Measurements from ENCODE around the gene REXO1.

Gene REXO1

DNA sequence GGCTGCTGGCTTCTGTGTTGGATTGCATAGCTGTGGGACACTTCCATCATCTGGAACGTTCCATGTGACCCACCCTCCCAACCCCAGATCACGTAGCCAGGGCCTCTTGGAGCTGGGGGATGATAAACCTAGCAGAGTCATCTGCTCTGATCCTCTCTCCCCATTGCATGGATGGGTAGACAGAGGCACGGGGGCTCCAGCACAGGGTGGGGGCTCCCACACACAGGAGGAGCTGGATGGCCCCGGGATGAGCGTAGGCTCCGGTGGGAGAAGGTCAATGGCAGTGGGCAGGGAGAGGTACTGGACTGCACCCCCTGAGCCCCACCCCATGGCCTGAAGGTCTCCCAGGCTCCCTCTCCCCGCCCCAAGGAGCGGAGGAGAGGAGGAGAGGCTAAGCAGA, 61.6 kb downstream of the REXO1 start:
- DNase-seq (ENCODE audit: insufficient read length, low spot score), result no peak
- TF ChIP-seq PAX5 (IDR thresholded peaks at IDR 0.05; ENCODE audit: insufficient read depth, low read length, severe bottlenecking) (no peak), POLR2AphosphoS5 (IDR thresholded peaks at IDR 0.05; ENCODE audit: low read depth, low read length) (no peak), POU2F2 (IDR thresholded peaks at IDR 0.05; ENCODE audit: low read depth, low read length) (no peak), SPI1 (IDR thresholded peaks at IDR 0.05; ENCODE audit: low read depth, low read length) (no peak), POLR2A (IDR thresholded peaks at IDR 0.05; ENCODE audit: low read depth, low read length) (no peak), TAF1 (IDR thresholded peaks at IDR 0.05; ENCODE audit: low read depth, low read length) (no peak)
- no peak for FAIRE-seq

DNA sequence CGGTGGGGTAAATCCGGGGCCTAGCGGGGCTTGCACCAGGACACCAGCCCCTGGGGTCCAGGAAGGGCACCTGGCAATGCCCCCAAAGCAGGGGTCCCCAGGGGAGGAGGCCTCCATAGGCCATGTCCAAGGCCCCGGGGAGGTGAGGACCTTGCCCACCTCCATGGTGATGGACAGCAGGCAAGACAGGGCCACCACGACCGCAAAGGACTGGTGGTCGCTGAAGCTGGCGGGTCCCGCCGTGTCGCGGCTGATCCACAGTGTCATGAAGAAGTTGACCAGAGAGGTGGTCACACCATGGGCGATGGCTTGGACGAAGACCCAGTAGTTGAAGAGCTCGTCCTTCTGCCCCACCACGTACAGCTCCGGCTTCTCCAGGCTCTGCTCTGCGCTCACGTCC, 63.0 kb downstream of the REXO1 start:
- DNase-seq (ENCODE audit: insufficient read length, low spot score), result no peak
- no peak for FAIRE-seq
- TF ChIP-seq SPI1 (IDR thresholded peaks at IDR 0.05; ENCODE audit: low read depth, low read length) (no peak), POLR2AphosphoS5 (IDR thresholded peaks at IDR 0.05; ENCODE audit: low read depth, low read length) (no peak), PAX5 (IDR thresholded peaks at IDR 0.05; ENCODE audit: insufficient read depth, low read length, severe bottlenecking) (no peak)

DNA sequence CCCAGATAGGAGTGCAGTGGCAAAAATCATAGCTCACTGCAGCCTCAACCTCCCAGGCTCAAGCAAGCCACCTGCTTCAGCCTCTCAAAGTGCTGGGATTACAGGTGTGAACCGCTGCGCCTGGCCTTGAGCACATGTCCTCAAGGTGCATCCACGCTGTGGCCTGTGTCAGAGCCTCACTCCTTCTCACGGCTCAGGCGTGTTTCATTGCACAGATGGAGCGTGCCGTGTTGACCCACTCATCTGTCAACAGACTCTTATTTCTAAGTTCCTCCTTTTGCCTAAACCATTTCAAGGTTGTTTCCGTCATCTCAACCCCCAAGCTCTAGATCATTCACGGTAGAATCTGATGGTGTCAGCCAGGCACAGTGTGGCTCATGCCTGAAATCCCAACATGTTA, 64.4 kb downstream of the REXO1 start:
- TF ChIP-seq POU2F2 (IDR thresholded peaks at IDR 0.05; ENCODE audit: low read depth, low read length) (no peak), TAF1 (IDR thresholded peaks at IDR 0.05; ENCODE audit: low read depth, low read length) (no peak), SPI1 (IDR thresholded peaks at IDR 0.05; ENCODE audit: low read depth, low read length) (no peak), POLR2AphosphoS5 (IDR thresholded peaks at IDR 0.05; ENCODE audit: low read depth, low read length) (no peak), POLR2A (IDR thresholded peaks at IDR 0.05; ENCODE audit: low read depth, low read length) (no peak), PAX5 (IDR thresholded peaks at IDR 0.05; ENCODE audit: insufficient read depth, low read length, severe bottlenecking) (no peak)
- no peak for DNase-seq (ENCODE audit: insufficient read length, low spot score)
- no peak for FAIRE-seq

DNA sequence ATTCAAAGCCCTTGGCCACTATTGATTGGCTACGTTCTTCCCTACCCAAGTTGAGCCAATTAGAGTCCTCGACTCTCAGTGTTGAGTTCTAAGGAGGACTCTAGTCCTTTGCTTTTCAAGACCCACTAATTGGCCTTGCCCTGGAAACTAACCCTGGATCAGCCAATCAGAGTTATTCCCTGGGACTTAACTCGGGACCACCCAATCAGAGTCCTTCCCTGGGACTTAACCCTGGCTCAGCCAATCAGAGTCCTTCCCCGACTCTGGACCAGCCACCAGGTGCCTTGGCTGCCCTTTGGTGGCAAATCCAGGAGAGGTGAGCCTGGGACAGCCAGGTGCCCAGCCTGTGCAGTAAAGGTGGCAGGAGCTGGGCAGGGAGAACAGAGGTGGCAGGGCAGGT, 64.9 kb downstream of the REXO1 start:
- FAIRE-seq, result no peak
- TF ChIP-seq POLR2AphosphoS5 (IDR thresholded peaks at IDR 0.05; ENCODE audit: low read depth, low read length), result no peak
- TF ChIP-seq PAX5 (IDR thresholded peaks at IDR 0.05; ENCODE audit: insufficient read depth, low read length, severe bottlenecking), result no peak
- no peak for TF ChIP-seq POU2F2 (IDR thresholded peaks at IDR 0.05; ENCODE audit: low read depth, low read length)
- TF ChIP-seq SPI1 (IDR thresholded peaks at IDR 0.05; ENCODE audit: low read depth, low read length), result no peak
- TF ChIP-seq POLR2A (IDR thresholded peaks at IDR 0.05; ENCODE audit: low read depth, low read length), result no peak
- no peak for TF ChIP-seq TAF1 (IDR thresholded peaks at IDR 0.05; ENCODE audit: low read depth, low read length)
- DNase-seq (ENCODE audit: insufficient read length, low spot score), result no peak

DNA sequence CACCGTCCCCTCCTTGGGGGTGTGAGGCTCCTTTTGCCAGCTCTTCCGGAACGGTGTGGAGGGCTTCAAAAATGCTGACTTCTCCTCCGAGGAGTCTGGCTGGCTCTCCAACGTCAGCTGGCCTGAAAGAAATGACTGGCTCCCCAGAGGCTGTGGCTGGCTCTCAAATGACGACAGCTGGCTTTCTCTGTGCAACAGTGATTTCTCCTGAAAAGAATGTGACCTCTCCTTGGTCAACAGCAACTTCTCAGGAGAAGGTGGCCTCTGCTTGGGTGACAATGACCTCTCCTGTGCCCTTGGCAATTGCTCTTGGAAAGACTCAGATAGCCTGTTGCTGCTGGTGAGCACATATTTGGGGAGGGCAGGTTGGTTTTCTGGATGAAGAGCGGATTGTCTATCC, 65.8 kb downstream of the REXO1 start:
- no peak for DNase-seq (ENCODE audit: insufficient read length, low spot score)
- no peak for FAIRE-seq
- TF ChIP-seq TAF1 (IDR thresholded peaks at IDR 0.05; ENCODE audit: low read depth, low read length), result no peak
- TF ChIP-seq POU2F2 (IDR thresholded peaks at IDR 0.05; ENCODE audit: low read depth, low read length), result no peak
- no peak for TF ChIP-seq POLR2AphosphoS5 (IDR thresholded peaks at IDR 0.05; ENCODE audit: low read depth, low read length)
- TF ChIP-seq POLR2A (IDR thresholded peaks at IDR 0.05; ENCODE audit: low read depth, low read length), result no peak
- TF ChIP-seq SPI1 (IDR thresholded peaks at IDR 0.05; ENCODE audit: low read depth, low read length), result no peak
- no peak for TF ChIP-seq PAX5 (IDR thresholded peaks at IDR 0.05; ENCODE audit: insufficient read depth, low read length, severe bottlenecking)

DNA sequence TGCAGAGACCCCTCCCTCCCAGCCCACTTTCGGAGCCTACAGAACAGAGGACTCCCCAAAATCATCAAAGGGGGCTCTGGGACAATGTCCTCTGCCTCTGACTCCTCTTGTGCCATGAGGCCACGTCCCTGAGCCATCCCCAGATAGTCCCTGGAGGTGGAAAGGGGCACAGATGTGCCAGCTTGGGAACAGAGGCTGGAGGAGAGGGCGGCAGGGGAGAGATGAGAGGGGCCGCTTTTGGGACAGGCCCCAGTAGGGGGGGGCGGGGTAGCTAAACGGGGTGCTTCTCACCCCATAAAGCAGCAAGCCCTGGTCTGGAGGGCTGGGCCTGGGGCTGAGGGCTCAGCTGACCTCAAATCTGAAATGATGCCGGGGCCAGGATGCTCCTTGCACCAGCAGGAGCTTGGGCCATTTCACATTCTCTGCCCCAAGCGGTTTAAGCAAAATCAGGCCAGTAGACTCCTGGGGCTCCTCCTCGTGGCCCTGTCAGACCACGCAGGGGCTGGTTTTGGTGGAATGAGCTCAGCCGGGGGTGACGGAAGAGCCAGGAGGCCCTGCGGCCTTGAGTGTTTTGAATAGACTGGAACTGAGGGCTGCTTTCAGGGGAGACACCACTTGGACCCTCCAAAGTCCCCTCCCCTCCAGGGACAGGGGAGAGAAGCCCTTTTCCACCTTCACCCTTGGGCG, 67.9 kb downstream of the REXO1 start:
- DNase-seq (ENCODE audit: insufficient read length, low spot score), result no peak
- no peak for TF ChIP-seq PAX5 (IDR thresholded peaks at IDR 0.05; ENCODE audit: insufficient read depth, low read length, severe bottlenecking)
- no peak for TF ChIP-seq SPI1 (IDR thresholded peaks at IDR 0.05; ENCODE audit: low read depth, low read length)
- TF ChIP-seq POU2F2 (IDR thresholded peaks at IDR 0.05; ENCODE audit: low read depth, low read length), result no peak
- TF ChIP-seq POLR2A (IDR thresholded peaks at IDR 0.05; ENCODE audit: low read depth, low read length), result no peak
- no peak for TF ChIP-seq POLR2AphosphoS5 (IDR thresholded peaks at IDR 0.05; ENCODE audit: low read depth, low read length)
- TF ChIP-seq TAF1 (IDR thresholded peaks at IDR 0.05; ENCODE audit: low read depth, low read length), result no peak
- no peak for FAIRE-seq

DNA sequence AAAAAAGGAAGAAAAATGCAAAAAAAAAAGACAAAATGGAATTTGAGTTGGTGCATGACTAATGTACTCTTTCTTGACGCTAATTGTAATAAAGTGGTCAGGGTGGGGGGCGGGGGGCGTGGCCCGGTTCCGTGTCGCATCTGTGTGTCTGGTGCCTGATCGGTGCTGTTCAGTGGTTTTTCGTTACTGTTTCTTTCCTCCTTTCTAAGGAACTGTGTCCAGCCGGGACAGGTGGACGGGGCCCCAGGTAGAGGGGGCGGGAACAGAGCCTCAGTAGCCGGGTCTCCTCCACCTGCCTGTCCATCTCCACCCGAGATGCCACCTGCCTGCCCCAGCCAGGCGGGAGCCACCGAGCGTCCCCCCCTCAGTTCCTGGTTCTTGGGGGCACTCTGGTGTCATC, 68.7 kb downstream of the REXO1 start:
- FAIRE-seq (no peak), DNase-seq (ENCODE audit: insufficient read length, low spot score) (no peak)
- no peak for TF ChIP-seq POLR2AphosphoS5 (IDR thresholded peaks at IDR 0.05; ENCODE audit: low read depth, low read length)
- no peak for TF ChIP-seq POU2F2 (IDR thresholded peaks at IDR 0.05; ENCODE audit: low read depth, low read length)
- no peak for TF ChIP-seq TAF1 (IDR thresholded peaks at IDR 0.05; ENCODE audit: low read depth, low read length)
- no peak for TF ChIP-seq PAX5 (IDR thresholded peaks at IDR 0.05; ENCODE audit: insufficient read depth, low read length, severe bottlenecking)
- TF ChIP-seq POLR2A (IDR thresholded peaks at IDR 0.05; ENCODE audit: low read depth, low read length), result no peak
- no peak for TF ChIP-seq SPI1 (IDR thresholded peaks at IDR 0.05; ENCODE audit: low read depth, low read length)

DNA sequence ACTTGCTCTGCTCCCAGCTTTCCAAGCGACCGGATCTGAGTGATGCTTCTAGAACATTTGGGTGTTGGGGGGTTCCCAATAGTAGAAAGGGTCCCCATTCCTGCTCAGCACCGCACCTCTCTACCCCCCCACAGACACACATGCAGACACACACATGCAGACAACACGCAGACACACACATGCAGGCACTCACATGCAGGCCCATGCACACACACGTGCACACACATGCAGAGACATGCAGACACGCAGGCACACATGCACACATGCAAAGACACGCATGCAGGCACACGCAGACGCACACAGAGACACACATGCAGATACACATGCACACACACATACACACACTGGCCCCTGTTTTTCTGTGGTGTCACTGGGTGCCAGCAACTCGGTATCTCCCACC, 71.1 kb downstream of the REXO1 start:
- TF ChIP-seq SPI1 (IDR thresholded peaks at IDR 0.05; ENCODE audit: low read depth, low read length) (no peak), POLR2AphosphoS5 (IDR thresholded peaks at IDR 0.05; ENCODE audit: low read depth, low read length) (no peak), TAF1 (IDR thresholded peaks at IDR 0.05; ENCODE audit: low read depth, low read length) (no peak), PAX5 (IDR thresholded peaks at IDR 0.05; ENCODE audit: insufficient read depth, low read length, severe bottlenecking) (no peak), POLR2A (IDR thresholded peaks at IDR 0.05; ENCODE audit: low read depth, low read length) (no peak), POU2F2 (IDR thresholded peaks at IDR 0.05; ENCODE audit: low read depth, low read length) (no peak)
- FAIRE-seq (no peak), DNase-seq (ENCODE audit: insufficient read length, low spot score) (no peak)

DNA sequence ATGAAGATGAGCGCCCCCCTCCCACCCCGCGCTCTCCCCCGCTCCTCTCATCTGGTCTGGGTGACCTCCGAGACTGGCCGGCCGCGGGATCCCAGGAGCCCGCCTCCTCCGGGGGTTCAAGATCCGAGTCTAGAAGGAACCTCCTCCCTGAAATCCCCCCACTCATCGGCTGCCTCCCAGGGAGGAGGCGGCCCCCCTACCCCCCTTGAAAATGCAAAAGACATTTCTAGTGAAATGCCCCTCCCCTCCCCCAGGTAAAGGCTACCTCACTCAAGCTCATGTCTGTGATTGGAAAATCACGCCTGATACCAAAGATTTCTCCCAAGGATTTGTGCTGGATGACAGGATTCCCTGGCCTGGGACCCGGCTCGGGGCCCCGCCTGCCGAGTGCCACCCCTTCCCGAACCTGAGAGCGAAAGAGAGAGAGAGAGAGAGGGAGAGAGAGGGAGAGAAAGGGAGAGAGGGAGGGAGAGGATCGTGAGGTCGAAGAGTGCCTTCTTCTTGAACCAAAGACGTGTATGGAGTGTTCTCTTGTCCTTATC, 71.6 kb downstream of the REXO1 start:
- no peak for TF ChIP-seq SPI1 (IDR thresholded peaks at IDR 0.05; ENCODE audit: low read depth, low read length)
- no peak for TF ChIP-seq TAF1 (IDR thresholded peaks at IDR 0.05; ENCODE audit: low read depth, low read length)
- no peak for TF ChIP-seq POLR2AphosphoS5 (IDR thresholded peaks at IDR 0.05; ENCODE audit: low read depth, low read length)
- TF ChIP-seq POU2F2 (IDR thresholded peaks at IDR 0.05; ENCODE audit: low read depth, low read length), result no peak
- no peak for TF ChIP-seq POLR2A (IDR thresholded peaks at IDR 0.05; ENCODE audit: low read depth, low read length)
- no peak for TF ChIP-seq PAX5 (IDR thresholded peaks at IDR 0.05; ENCODE audit: insufficient read depth, low read length, severe bottlenecking)
- FAIRE-seq (no peak), DNase-seq (ENCODE audit: insufficient read length, low spot score) (no peak)

Measured in GM12891 (cell line).